HG03442 (cell line): ENCODE results near the gene KCNQ1.

Experiments
- ATAC-seq: cut with Tn5 transposase; IDR thresholded peaks from one replicate; pipeline ENCODE4 v1.9.1; 2021; ENCODE audit warnings: mild to moderate bottlenecking, moderate library complexity; ENCODE audit not compliant: unreplicated experiment

KCNQ1 gene

DNA sequence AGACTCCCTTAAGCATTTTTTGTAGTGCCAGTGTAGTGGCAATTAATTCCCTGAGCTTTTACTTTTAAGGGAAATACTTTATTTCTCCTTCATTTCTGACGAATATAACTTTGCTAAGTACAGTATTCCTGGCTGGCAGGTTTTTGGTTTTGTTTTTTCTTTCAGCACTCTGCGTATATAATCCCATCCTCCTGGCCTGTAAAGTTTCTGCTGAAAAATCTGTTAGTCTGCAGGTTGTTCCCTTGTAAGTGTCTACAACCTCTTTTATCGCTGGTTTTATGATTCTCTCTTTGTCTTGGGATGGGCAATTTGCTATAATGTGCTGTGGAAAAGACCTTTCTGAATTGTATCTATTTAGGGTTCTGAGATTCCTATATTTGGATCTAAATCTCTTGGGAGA lies 198.9 kb downstream of the KCNQ1 start:
- ATAC-seq = no peak

DNA sequence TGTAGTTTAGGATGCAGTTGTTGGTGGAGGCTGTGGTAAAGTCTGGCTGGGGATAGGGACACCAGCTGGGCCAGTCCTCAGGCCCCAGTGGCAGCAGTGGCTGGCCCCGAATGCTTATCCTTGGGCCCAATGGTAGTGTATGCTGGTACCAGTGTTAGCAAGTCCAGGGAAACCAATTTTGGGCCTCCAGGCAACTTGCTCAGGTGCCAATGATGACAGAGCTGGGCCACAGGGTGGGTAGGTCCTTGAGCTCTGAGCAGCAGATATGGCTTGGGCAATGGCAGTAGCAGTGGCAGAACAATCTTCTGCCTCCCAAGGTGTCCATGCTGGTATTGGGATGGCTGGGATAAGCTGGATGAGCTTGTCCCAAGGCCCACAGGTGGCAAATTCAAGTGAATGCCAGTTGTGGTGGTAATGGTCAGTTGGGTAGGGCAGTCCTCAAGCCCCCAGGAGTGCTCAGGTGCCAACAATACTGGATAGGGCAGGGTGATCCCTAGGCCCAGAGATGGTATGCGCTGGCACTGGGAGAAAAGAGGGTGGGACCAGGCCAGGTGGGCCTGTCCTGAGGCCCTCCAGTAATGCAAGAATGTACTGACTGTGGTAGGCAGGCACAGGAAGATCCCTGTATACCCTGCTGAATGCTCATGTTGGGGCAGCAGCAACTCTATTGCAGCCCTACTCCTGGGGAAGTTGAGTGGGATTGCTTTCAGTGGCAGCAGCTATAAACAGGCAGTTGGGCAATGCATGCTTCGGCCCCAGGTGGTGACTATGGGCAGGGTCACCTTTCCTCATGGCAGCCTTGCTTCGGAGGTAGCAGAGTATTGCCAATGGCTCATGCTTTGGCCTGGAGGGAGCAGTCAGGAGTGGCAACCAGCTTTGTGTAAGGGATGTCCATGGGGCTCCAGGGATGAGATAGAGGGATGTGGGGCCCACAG lies 200.3 kb downstream of the KCNQ1 start:
- no peak for ATAC-seq

DNA sequence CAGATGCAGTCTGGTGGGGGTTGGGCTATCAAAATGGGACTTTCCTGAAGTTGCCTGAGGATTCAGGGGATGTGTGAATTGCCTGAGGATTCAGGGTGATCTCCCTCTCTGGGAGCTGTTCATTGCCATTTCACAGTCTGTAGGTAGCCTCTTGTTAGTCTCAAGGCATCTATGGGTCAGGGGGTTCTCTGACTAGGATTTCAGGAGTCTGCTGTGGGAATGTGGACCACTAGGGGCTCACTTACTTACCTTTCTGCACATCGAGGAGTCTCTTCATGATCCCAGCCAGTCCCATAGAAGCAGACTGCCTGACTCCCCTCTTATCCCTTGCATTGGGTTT lies 200.9 kb downstream of the KCNQ1 start:
- no peak for ATAC-seq

DNA sequence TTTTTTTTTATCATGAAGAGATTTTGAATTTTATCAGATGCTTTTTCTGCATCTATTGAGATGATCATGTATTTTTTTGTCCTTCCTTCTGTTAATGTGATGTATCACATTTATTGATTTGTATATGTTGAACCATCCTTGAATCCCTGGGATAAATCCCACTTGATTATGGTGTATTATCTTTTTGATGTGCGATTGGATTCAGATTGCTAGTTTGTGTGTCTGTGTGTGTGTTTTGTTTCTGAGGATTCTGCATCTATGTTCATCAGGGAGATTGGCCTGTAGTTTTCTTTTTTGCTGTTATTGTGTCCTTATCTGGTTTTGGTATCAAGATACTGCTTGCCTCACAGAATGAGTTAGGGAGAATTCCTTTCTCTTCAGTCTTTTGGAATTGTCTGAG lies 202.4 kb downstream of the KCNQ1 start:
- no peak for ATAC-seq

DNA sequence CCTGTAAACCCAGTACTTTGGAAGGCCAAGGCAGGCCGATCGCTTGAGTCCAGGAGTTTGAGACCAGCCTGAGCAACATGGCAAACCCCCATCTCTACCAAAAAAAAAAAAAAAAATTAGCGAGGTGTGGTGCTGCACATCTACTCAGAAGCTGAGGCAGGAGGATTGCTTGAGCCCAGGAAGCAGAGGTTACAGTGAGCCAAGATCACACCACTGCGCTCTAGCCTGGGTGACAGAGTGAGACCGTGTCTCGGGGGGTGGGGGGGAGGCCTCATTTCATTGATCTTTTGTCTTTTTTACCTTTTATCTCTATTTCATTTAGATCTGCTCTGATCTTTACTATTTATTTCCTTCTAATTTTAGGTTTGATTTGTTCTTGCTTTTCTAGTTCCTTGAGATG lies 203.1 kb downstream of the KCNQ1 start:
- ATAC-seq = no peak

DNA sequence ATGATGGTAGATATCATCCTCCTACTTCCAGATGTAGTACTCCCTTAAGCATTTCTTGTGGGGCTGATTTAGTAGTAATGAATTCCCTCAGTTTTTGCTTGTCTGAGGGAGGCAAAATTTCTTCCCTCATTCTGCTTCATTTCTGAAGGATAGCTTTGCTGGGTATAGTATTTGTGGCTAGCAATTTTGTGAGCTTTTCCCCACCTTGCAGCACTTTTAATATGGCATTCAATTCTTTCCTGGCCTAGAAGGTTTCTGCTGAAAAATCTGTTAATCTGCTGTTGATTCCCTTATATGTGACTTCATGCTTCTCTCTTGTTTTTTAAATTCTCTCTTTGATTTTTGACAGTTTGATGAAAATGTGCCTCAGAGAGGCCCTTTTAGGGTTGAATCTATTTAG lies 204.6 kb downstream of the KCNQ1 start:
- ATAC-seq = no peak

DNA sequence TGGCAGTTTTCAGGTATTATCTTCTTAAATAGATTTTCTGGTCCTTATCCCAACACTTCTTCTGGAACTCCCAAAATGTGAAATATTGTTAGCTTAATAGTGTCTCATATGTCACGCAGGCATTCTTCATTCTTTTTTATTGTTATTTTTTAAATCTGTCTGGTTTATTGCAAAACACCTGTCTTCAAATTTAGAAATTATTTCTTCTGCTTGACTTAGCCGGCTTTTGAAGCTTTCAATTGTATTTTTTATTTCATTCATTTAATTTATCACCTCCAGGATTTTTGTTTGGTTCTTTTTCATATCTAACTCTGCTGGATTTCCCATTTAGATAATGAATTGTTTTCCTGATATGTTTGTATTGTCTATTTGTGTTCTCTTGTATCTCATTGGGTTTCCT lies 205.0 kb downstream of the KCNQ1 start:
- ATAC-seq = no peak

DNA sequence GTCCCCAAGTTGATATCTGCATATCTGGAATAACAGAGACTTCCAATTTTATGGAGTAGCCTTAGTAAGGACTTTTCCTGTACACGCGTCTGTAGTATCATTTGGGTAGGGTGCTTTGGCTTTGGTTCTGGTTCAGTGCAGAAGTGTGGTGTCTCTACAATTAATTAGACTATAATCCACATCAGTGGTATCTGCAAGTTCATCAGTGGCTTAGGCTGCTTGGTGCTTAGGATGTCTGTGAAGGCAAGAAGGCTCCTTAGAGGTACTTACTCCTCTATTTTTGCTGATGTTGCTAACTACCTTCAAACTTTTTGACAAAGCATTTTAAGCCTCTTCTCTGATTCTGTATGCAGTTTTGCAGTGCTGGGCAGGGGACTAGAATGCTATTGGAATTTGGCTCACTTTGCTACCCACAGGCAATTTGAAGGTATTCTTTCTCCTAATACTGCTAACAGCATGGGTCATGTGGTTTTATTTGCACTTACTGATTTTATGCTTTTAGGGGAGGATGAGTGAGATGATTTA lies 205.6 kb downstream of the KCNQ1 start:
- no peak for ATAC-seq

DNA sequence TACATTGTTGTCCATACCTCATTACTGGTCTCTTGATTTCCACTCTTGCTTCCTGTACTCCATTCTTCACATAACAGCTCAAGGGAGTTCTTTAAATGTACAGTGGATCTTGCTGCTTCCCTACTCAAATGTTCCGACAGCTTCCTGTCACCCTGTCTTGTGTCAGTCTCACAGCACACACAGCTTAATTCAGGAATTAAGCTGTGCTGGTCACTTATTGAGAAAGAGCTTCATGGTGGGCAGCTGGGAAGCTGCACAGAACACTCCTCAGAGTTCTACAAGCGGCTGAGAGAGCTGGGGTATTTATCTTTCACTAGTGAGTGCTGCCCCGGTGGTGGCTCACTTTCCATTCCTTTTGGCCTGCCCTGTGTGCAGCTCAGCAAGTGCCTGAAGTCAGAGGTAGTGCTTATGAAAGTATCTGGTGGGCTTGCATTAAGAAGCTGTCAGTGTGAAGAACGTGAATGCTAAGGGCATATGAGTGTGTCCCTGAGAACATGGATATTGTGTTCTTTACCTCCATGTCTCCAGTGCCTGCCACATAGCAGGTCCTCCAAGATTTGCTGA lies 206.3 kb downstream of the KCNQ1 start:
- ATAC-seq = no peak

DNA sequence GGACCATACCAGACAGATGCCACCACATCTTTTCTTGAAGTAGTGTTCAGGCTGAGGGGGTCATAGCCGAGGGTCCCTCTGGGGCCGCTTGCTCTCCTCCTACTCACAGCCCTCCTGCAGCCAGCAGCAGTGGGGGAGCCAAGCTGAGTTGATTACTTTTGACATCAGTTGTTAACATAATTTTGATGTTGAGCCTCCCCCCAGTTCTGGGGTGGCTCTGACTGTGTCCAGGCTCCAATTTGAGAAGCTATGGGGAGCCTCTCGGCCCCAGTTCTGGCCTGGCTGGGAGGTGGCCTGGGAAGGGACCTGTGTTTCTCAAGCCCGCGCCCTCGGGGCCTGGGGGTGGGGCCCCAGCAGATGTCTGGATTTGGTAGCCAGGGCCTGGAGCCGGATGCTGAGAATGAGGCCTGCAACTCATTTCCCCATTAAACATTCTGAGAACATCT lies 207.0 kb downstream of the KCNQ1 start:
- ATAC-seq = no peak

DNA sequence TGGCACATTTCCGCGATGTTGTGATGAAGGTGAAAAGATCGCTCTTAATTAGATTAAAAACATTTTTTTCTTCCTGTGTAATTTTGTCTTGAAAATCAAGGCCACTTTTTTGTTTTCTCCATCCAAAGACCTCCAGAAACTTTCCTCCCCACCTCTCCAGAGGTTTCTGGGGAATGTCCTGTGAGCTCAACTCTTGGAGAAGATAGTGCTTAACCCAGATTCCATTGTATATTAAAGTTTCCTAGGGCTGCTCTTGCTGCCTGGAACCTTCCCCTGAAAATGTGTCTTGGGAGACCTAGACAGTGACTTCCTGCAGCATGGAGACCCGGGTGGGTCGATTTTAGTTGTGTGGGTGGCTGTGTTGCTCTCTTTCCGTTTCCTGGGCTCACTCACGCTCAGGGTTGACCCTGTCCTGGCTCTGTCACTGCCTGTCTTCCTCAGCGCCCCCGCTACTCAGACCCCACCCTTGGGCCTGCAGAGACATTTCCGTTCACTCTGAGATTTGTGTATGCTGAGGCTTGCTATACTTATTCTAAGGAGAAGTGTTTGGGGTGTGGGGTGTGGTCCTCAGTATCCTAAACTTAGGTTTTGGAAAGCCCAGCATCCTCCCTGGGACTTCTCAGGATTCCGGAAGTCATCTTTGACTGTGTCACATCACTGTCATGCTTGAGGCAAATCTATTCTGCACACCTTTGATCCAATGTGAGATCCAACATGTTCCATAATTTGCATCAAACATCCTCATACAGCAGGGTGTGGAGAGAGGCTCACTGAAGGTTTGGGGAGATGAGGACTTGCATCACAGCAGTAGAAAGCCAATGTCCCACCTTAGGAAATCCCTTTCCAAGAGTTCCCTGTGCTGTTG lies 207.8 kb downstream of the KCNQ1 start:
- ATAC-seq = no peak

DNA sequence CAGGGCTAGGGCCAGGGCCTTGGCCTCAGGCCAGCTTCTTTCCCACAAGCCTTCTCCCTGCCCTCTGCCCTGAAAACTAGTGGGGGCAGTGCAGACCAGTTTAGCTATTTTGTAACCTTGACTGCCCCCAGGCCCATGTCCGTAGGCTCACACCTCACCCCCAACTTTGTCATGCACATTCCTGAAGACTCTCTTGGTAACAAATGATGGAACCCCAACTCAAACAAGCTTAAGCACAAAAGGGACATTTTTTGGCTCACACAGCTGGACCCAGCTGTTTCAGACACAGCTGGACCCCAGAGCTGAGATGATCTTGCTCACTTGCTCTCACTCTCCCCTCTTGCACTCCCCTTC lies 208.4 kb downstream of the KCNQ1 start:
- no peak for ATAC-seq

DNA sequence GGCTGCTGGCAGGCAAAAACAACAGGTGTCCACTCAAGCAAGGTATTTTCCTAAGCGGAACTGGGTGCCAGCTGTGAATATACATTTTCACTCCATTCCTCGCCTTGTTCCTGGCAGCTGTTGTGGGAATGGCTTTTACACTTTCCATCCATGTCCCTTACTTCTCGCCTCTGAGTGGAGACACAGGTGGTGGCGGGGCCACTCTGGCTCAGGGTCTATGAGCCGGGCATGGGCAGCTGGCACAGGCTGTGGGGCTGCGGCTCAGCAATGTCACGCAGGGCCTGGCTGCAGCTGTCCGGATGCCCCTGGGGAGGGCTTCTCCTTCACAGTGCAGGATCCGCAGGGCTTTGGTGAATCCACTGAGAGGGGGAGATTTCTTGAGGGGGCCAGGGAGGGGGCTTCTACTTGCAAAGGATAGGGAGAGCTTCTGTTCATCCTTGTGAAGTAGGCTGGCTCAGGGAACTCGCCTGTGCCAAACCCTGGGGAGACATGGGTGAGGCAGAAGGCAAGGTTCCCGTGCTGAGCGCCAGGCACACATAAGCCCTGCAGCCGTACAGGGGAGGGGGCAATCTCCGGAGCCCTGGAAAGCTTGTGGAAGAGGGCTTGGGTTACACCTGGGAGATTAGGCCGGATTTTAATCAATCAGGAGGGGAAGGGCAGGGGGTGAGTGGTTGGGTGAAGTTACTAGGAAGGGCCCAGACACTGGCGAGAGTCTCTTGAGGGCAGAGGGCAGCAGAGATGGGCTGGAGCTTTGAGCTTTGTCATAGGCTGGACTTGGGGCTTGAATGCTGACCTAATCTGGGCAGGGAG lies 209.3 kb downstream of the KCNQ1 start:
- no peak for ATAC-seq

DNA sequence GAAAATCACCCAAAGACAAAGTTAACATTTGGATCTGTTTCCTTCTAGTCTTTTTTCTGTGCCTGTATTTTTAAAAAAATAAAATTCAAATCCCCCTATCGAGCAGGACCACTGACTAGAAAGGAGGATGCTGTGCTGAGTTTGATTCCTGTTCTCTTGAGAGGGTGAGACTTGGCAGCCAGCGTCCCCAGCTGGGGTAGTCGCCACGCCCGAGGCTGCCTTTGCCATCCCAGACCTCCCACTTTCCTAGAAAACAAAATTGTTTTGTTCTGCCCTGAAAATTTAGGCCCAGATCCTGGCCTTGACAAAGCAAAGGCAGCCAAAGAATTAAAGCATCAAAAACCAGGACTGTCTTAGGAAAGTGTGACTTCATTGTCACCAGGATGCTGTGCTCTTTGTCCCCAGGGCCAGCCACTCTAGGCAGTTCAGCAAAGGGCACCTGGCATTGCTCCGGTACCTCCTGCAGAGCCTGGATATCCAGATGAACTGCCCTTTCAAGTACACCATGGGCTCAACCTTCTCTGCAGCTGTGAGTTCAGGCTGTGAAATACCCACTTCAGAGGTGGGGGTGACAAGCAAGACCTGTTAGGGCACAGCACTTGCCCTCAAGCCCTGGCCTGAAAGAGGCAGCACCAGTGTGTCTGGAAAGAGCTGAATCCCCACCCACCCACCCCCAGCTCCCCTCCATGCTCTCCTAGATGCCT lies 210.4 kb downstream of the KCNQ1 start:
- no peak for ATAC-seq

DNA sequence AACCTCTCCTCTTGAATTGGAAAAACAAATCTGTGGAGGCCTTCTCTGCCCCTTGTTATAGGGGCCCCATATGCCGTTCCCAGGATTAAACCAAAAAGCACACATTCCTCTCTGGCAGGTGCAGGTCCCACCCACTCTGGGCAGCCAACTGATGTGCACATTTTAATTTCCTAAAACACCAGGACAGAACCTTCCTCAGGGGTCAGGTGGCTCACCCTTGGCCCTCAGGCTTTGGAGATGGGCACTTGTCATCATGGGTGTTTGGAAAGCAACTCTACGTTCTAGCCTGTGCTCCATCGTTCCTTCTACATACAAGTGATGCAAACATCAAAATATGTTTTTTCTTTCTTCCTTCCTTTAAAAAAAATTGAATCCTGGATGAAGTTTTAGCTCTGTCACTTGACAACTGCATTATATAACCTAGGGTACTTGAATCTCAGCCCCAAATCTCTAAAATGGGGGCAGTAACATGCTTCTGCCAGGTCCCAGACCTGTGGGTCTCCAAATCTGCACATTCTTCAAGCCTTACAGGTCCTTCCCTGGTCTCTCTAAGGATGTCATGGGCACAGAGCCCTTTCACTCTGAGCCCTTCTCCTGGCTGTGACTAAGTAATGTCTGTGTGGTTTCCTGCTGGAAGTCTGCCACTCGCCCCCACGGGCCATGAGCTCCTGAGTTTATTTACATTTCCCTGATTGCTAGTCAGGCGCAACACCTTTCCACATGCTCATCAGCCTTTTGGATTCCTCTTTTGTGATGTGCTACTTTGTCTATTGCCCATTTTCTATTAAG lies 211.2 kb downstream of the KCNQ1 start:
- no peak for ATAC-seq

DNA sequence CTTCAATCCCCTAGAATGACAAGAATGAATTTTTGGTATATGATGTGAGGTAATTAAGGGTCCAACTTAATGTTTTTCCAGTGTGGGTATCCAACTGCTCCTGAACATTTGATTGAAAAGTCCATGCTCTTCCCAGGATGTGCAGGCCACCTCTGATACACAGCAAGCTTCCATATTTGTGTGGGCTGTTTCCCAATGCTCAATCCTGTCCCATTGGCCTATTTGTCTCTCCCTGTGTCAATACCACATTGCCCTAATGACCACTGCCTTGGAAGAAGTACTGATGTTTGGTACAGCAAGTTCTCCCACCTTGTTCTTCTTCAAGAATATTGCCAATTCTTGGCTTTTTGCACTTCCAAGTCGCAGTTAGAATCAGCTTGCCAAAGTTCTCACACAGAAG lies 212.1 kb downstream of the KCNQ1 start:
- no peak for ATAC-seq

DNA sequence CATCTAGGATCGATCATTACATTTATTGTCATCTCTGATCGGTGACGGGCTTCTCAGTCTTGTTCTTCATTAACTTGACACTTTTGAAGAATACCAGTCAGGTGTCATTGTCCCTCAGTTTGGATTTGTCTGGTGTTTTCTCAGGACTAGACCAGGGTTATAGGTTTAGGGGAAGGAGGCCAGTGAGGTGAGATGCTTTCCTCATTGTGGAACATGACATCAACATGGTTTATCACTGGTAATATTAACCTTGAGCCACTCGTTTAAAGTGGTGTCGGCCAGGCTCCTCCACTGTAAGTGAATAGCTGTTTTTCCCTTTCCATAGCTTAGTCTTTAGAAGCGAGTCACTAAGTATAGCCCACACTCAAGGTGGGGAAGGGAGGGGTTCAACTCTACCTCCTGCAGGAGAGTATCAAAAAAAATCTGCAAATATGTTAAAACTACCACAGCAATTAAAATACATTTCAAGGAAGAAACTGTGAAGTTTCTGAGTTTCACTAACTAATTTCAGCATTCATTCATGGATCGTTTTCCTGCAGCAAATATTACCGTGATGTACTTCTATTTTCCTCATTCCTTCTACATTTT lies 213.0 kb downstream of the KCNQ1 start:
- ATAC-seq = no peak

DNA sequence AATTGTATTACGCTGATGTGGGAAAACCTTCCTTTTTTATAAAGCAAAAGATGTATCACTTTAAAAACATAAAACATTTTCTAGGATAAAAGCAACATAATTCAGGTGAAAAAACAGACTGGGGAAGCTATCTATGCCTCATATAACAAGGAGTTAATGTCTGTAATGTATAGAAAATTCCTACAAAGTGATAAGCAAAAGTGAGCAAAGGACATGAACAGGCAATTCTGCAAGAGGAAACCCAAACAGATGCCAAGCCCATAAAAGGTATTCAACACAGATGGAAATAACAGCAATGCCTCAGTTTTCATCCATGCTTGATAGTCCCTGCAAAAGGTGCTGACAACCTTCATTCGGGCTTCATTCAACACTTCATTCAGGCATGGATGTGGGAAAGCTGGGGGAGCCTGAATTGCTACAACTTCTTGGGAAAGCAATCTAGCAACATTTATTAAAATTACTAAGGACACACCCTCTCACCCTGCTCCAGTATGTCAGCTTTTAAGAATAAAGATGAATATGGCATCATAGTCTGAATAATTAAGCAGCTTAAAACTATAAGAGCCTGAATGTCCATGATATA lies 215.6 kb downstream of the KCNQ1 start:
- ATAC-seq = no peak
